ENCODE data around the gene HAPLN3.

GRCh38 chr15:88860212-88860611, 35.1 kb downstream of the HAPLN3 start:
- TF ChIP-seq CTCF (IDR thresholded peaks at IDR 0.05; ENCODE audit: low read depth, low read length, missing input control) (no peak), ATF3 (IDR thresholded peaks at IDR 0.05) (no peak), REST (IDR thresholded peaks at IDR 0.05) (no peak), RAD21 (IDR thresholded peaks at IDR 0.05) (no peak), MAX (IDR thresholded peaks at IDR 0.05) (no peak), EGR1 (IDR thresholded peaks at IDR 0.05; ENCODE audit: low read depth in 2 of 2) (no peak), TAF1 (conservative IDR thresholded peaks at IDR 0.05) (no peak), SP1 (IDR thresholded peaks at IDR 0.05) (no peak), RXRA (IDR thresholded peaks at IDR 0.05) (no peak), GABPA (IDR thresholded peaks at IDR 0.05 in 1 of 2, conservative IDR thresholded peaks at IDR 0.05 in 1 of 2) (no peak), HNF4A (conservative IDR thresholded peaks at IDR 0.05) (no peak), YY1 (IDR thresholded peaks at IDR 0.05) (no peak)

Measured in liver (tissue), 3 donors.